ENCODE data around the gene SLC22A15. TPM values are rescaled to one million over a fixed set of nuclear protein-coding genes. Genes with fewer than 3 reads are reported as not detected.

SLC22A15 gene
- total RNA-seq, 1 donor from 2014 or later: 12.0 TPM

GRCh38 chr1:116076831-116077230, 100.5 kb downstream of the SLC22A15 start:
- TF ChIP-seq EZH2 (IDR thresholded peaks at IDR 0.05; ENCODE audit: insufficient read depth, low read length): no peak
- TF ChIP-seq CTCF (IDR thresholded peaks at IDR 0.05; ENCODE audit: insufficient read depth, low read depth, low read length): no peak
- no peaks in the 10 kb centered on the region for H3K27me3 ChIP-seq (ENCODE audit: insufficient read depth, low read length)
- Mint-ChIP-seq H3K36me3 (ENCODE audit: low read depth, unreplicated experiment) (peaks cover 9% of the 10 kb centered on the region), H3K27me3 (ENCODE audit: low read depth, unreplicated experiment) (no peaks in the 10 kb centered on the region), H3K4me1 (ENCODE audit: low read depth, unreplicated experiment) (peaks cover 2% of the 10 kb centered on the region), H3K9me3 (ENCODE audit: unreplicated experiment) (no peaks in the 10 kb centered on the region), H3K27ac (ENCODE audit: unreplicated experiment) (no peak overlapping the region), H3K4me3 (ENCODE audit: unreplicated experiment) (no peak overlapping the region)
- no peak overlapping the region for H3K27ac ChIP-seq (ENCODE audit: low read depth, low read length)
- no peaks in the 10 kb centered on the region for H3K9me3 ChIP-seq (ENCODE audit: insufficient read depth, low read depth, low read length)
- H4K20me1 ChIP-seq (ENCODE audit: insufficient read depth, low read length): no peaks in the 10 kb centered on the region
- no peak overlapping the region for H3K4me3 ChIP-seq (ENCODE audit: insufficient read depth, low read depth, low read length)
- H3K79me2 ChIP-seq (ENCODE audit: insufficient read depth, low read length): no peaks in the 10 kb centered on the region
- FAIRE-seq (no peak), DNase-seq (ENCODE audit: low read depth) (no peak)
- H3K4me1 ChIP-seq (ENCODE audit: insufficient read depth, low read length): no peaks in the 10 kb centered on the region
- H2AFZ ChIP-seq (ENCODE audit: low read depth, low read length): no peak overlapping the region
- no peaks in the 10 kb centered on the region for H3K36me3 ChIP-seq (ENCODE audit: insufficient read depth, low read length)
- no peak overlapping the region for H3K4me2 ChIP-seq (ENCODE audit: low read length)
- no peak overlapping the region for H3K9ac ChIP-seq (ENCODE audit: low read length)

DNA sequence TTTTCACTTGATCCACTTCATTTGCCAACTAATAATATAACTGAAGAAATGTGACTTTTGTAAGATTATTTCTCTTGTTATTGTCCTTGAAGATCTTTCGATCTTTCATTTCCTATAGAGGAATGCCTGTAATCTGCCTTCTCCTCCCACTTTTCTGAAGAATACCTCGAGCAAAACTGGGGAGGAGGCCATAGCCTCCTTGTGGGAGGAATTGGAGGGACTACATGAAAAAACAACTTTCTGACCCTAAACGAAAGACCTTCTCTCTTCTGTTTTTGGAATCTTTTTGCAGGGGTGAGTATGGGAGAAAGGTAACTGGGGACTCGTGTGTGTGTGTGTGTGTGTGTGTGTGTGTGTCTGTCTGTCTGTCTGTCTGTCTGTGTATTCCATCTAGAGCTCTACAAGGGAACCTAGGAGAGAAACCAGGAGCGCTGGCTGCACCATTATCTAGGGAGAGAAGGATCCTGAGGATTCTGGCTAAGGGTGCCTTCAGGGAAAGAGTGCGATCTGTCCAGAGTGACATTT, 102.4 kb downstream of the SLC22A15 start:
- H3K27ac Mint-ChIP-seq (ENCODE audit: unreplicated experiment): no peak overlapping the region

More for the DNA sequence above, 102.4 kb downstream of the SLC22A15 start:
- Mint-ChIP-seq H3K4me1 (ENCODE audit: low read depth, unreplicated experiment) (peaks cover 2% of the 10 kb centered on the region), H3K27me3 (ENCODE audit: low read depth, unreplicated experiment) (no peaks in the 10 kb centered on the region), H3K9me3 (ENCODE audit: unreplicated experiment) (no peaks in the 10 kb centered on the region), H3K36me3 (ENCODE audit: low read depth, unreplicated experiment) (peaks cover 8% of the 10 kb centered on the region), H3K4me3 (ENCODE audit: unreplicated experiment) (no peak overlapping the region)
- Histone ChIP-seq H3K9me3 (ENCODE audit: insufficient read depth, low read depth, low read length) (no peaks in the 10 kb centered on the region), H3K79me2 (ENCODE audit: insufficient read depth, low read length) (no peaks in the 10 kb centered on the region), H3K4me3 (ENCODE audit: insufficient read depth, low read depth, low read length) (no peak overlapping the region), H3K36me3 (ENCODE audit: insufficient read depth, low read length) (no peaks in the 10 kb centered on the region), H4K20me1 (ENCODE audit: insufficient read depth, low read length) (no peaks in the 10 kb centered on the region), H3K4me2 (ENCODE audit: low read length) (no peak overlapping the region), H3K4me1 (ENCODE audit: insufficient read depth, low read length) (no peaks in the 10 kb centered on the region), H3K27me3 (ENCODE audit: insufficient read depth, low read length) (no peaks in the 10 kb centered on the region), H2AFZ (ENCODE audit: low read depth, low read length) (no peak overlapping the region), H3K27ac (ENCODE audit: low read depth, low read length) (no peak overlapping the region), H3K9ac (ENCODE audit: low read length) (no peak overlapping the region)
- DNase-seq (ENCODE audit: low read depth) (no peak), FAIRE-seq (no peak)
- no peak for TF ChIP-seq CTCF (IDR thresholded peaks at IDR 0.05; ENCODE audit: insufficient read depth, low read depth, low read length)

Measured in astrocyte (in vitro differentiated cells and primary cell).